Endothelial cell of umbilical vein (primary cell): Measurements from ENCODE around the gene UGT1A5. TPM values are rescaled to one million over a fixed set of nuclear protein-coding genes. Genes with fewer than 3 reads are reported as not detected.

ENCODE experiments used
- BruUV-seq: library from RNA; stranded (reverse); fragments of 400-500 nt; replicated peaks from 2 replicates; lab custom pipeline; 2021; lab: Mats Ljungman, UMichigan
- CTCF ChIA-PET: fragments of 300-600, 350-600 bp; sonication (Branson Sonifier 250); formaldehyde crosslinking; loops from one replicate; lab custom pipeline; 2021; ENCODE audit warnings: antibody characterized with exemption, inconsistent platforms; lab: Charles Lee
- POLR2A ChIA-PET: fragments of 300-600, 350-600 bp; sonication (Branson Sonifier 250); formaldehyde crosslinking; loops from one replicate; lab custom pipeline; 2021; ENCODE audit warnings: antibody characterized with exemption, inconsistent platforms; lab: Charles Lee
- DNase-seq: peaks from one replicate; pipeline ENCODE4 v3.0.0-alpha.2; 2011; ENCODE audit warnings: low read depth, low spot score
- FAIRE-seq: peaks from 2 replicates; lab custom pipeline; 2011; peaks lifted over from hg19 to GRCh38; lab: Jason Lieb, UNC
- H2AFZ ChIP-seq: 2 replicates; pipeline ENCODE4 v1.6.0; 2012; ENCODE audit warnings: low read depth, low read length, control low read depth, inconsistent platforms
- H3K27ac ChIP-seq: 2 replicates; pipeline ENCODE4 v1.5.1; 2011; ENCODE audit warnings: low read depth, mild to moderate bottlenecking, control low read depth, low read length, moderate library complexity; ENCODE audit not compliant: insufficient read depth
- H3K27me3 ChIP-seq, 2 experiments: 2 replicates each; pipeline versions ENCODE4 v1.6.0 to v1.6.1; 2011; ENCODE audit warnings: low read length in 2 of 2, mixed read lengths in 1 of 2; ENCODE audit not compliant: control insufficient read depth in 2 of 2, insufficient read depth in 2 of 2
- H3K36me3 ChIP-seq, 2 experiments: 2 replicates in 1 of 2; 3 replicates in 1 of 2; pipeline ENCODE4 v1.5.1; 2011; ENCODE audit warnings: low read length in 2 of 2, mild to moderate bottlenecking in 1 of 2, moderate library complexity in 1 of 2; ENCODE audit not compliant: control insufficient read depth in 2 of 2, insufficient read depth in 2 of 2; ENCODE audit errors: extremely low read depth in 1 of 2
- H3K4me1 ChIP-seq: 3 replicates; pipeline ENCODE4 v1.5.1; 2011; ENCODE audit warnings: mild to moderate bottlenecking, low read length; ENCODE audit not compliant: control insufficient read depth, insufficient read depth; ENCODE audit errors: extremely low read depth
- H3K4me2 ChIP-seq: 2 replicates; pipeline ENCODE4 v1.6.1; 2011; ENCODE audit warnings: low read length, control low read depth, mixed read lengths; ENCODE audit not compliant: insufficient read depth
- H3K4me3 ChIP-seq, 3 experiments: fragments of 200-600 bp in 1 of 3; sonication (generic), shearing (Covaris generic) in 1 of 3; replicated peaks in 1 of 3; 2 replicates each; pipeline ENCODE4 v1.5.1; 2011 to 2016; ENCODE audit warnings: control low read depth in 3 of 3, low read length in 3 of 3, mild to moderate bottlenecking in 2 of 3, inconsistent platforms in 1 of 3, low read depth in 1 of 3, moderate library complexity in 1 of 3; ENCODE audit not compliant: insufficient read depth in 1 of 3
- H3K79me2 ChIP-seq: 2 replicates; pipeline ENCODE4 v1.6.0; 2012; ENCODE audit warnings: low read length, inconsistent platforms; ENCODE audit not compliant: control insufficient read depth, insufficient read depth
- H3K9ac ChIP-seq: replicated peaks from 2 replicates; pipeline ENCODE3; 2011; ENCODE audit warnings: low read length, control low read depth; ENCODE audit not compliant: insufficient read depth; ENCODE audit errors: extremely low read depth
- H3K9me1 ChIP-seq: replicated peaks from 3 replicates; pipeline ENCODE4 v1.6.0; 2011; ENCODE audit warnings: mild to moderate bottlenecking, low read length; ENCODE audit not compliant: control insufficient read depth, insufficient read depth; ENCODE audit errors: extremely low read depth
- H3K9me3 ChIP-seq: replicated peaks from 2 replicates; pipeline ENCODE4 v1.5.1; 2012; ENCODE audit warnings: low read length, inconsistent platforms; ENCODE audit not compliant: control insufficient read depth, insufficient read depth
- H4K20me1 ChIP-seq: replicated peaks from 2 replicates; pipeline ENCODE3; 2011; ENCODE audit warnings: mild to moderate bottlenecking, low read length; ENCODE audit not compliant: control insufficient read depth, insufficient read depth; ENCODE audit errors: extremely low read depth
- EZH2 ChIP-seq: IDR thresholded peaks from 2 replicates; pipeline ENCODE4 v1.6.1; 2012; ENCODE audit warnings: borderline replicate concordance, low read depth, mild to moderate bottlenecking, moderate library complexity, low read length, inconsistent platforms; ENCODE audit not compliant: severe bottlenecking
- FOS ChIP-seq: IDR thresholded peaks from 2 replicates; pipeline ENCODE4 v1.6.1; 2011; ENCODE audit warnings: mild to moderate bottlenecking, low read length, moderate library complexity, borderline replicate concordance; ENCODE audit not compliant: insufficient read depth
- GATA2 ChIP-seq: IDR thresholded peaks from 2 replicates; pipeline ENCODE4 v1.7.0; 2011; ENCODE audit warnings: low read depth, mild to moderate bottlenecking, moderate library complexity, mixed read lengths, low read length; ENCODE audit not compliant: insufficient read length, insufficient read depth
- JUN ChIP-seq: IDR thresholded peaks from 2 replicates; pipeline ENCODE4 v1.6.1; 2011; ENCODE audit warnings: borderline replicate concordance, low read depth; ENCODE audit not compliant: insufficient read length, insufficient read depth
- MYC ChIP-seq: IDR thresholded peaks from one replicate; pipeline ENCODE4 v1.6.1; 2011; ENCODE audit warnings: mild to moderate bottlenecking, low read depth, low read length
- POLR2A ChIP-seq: IDR thresholded peaks from 2 replicates; pipeline ENCODE4 v1.6.1; 2012; ENCODE audit warnings: low read depth, mild to moderate bottlenecking, control low read depth, low read length
- POLR2AphosphoS5 ChIP-seq: IDR thresholded peaks from 2 replicates; pipeline ENCODE4 v1.6.1; 2012; ENCODE audit warnings: low read depth, mild to moderate bottlenecking, control low read depth, low read length, moderate library complexity; ENCODE audit not compliant: insufficient read depth
- dilution Hi-C: fragments of 300-500 bp; cut with MboI; formaldehyde crosslinking; loops from one replicate; pipeline ENCODE4 v1.15.0; 2019; ENCODE audit warnings: low sequenced_read_pairs; ENCODE audit not compliant: extremely low pct_ligation_motif_present
- intact Hi-C: fragments of 100-400 bp; cut with micrococcal nuclease; formaldehyde crosslinking; loops from one replicate; pipeline ENCODE4 v1.10.0; 2022
- polyA plus RNA-seq, 4 experiments: library from polyadenylated mRNA; depleted of rRNA in 3 of 4; stranded (reverse) in 3 of 4; unstranded in 1 of 4; fragments of >200 nt; gene quantifications; 2 replicates each; pipeline versions ENCODE4 v1.2.1 to v1.2.3, GENCODE V29; 2011 to 2012; ENCODE audit warnings: missing spikeins in 1 of 4
- total RNA-seq: library from RNA; stranded (reverse); gene quantifications from 2 replicates; pipeline ENCODE4 v1.2.3, GENCODE V29; 2021
- TF ChIP-seq, protein P1 (sequence below), 2 donors: IDR thresholded peaks; 1 replicate in 1 of 2; 2 replicates in 1 of 2; pipeline ENCODE4 v1.5.1; 2011; ENCODE audit warnings: low read length in 2 of 2, mild to moderate bottlenecking in 2 of 2, moderate library complexity in 2 of 2, control low read depth in 1 of 2, inconsistent platforms in 1 of 2, low read depth in 1 of 2; ENCODE audit not compliant: insufficient read depth in 1 of 2; ENCODE audit errors: extremely low read depth in 1 of 2
- TF ChIP-seq, protein P2 (sequence below): IDR thresholded peaks from 2 replicates; pipeline ENCODE4 v1.6.1; 2011; ENCODE audit not compliant: insufficient read depth, insufficient read length

The UGT1A5 gene
- total and polyA plus RNA-seq, 2 donors (not counting 3 experiments of a cell fraction or from before 2014, with no cell fraction given): not detected

DNA sequence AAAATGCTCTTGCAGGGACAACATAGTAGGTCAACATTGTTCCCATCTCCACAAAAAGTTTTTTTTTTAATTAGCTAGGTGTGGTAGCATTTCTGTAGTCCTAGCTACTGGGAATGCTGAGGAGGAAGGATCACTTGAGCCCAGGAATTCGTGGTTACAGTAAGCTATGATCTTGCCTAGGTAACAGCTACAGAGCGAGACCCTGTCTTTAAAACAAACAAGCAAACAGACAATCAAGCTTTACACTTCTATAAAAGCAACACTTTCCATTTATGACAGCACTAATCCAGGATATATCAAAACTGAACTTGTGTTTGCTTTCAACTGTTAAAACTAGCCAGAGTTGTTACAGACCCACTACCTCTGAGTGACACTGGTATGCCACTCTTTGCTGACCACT is 28.2 kb downstream of the UGT1A5 start:
- H3K4me2 ChIP-seq: no peak overlapping the region
- ChIA-PET POLR2A (no interaction called here), CTCF (no interaction called here)
- dilution Hi-C loops: no loop called here
- H3K4me3 ChIP-seq: no peak overlapping the region
- no peak overlapping the region for H3K27ac ChIP-seq
- peaks cover 0 to 4% of the 10 kb centered on the region in 2 experiments for H3K27me3 ChIP-seq
- H2AFZ ChIP-seq: no peak overlapping the region
- H3K9ac ChIP-seq: no peak overlapping the region
- H3K4me1 ChIP-seq: no peaks in the 10 kb centered on the region
- H3K36me3 ChIP-seq: no peaks in the 10 kb centered on the region
- TF ChIP-seq POLR2AphosphoS5 (no peak), FOS (no peak), MYC (no peak), JUN (no peak)
- FAIRE-seq (no peak), DNase-seq (no peak)
- no peaks in the 10 kb centered on the region for H4K20me1 ChIP-seq
- no TSS peak for BruUV-seq
- no peaks in the 10 kb centered on the region for H3K79me2 ChIP-seq
- intact Hi-C loops: no loop called here
- no peaks in the 10 kb centered on the region for H3K9me1 ChIP-seq
- H3K9me3 ChIP-seq: no peaks in the 10 kb centered on the region

DNA sequence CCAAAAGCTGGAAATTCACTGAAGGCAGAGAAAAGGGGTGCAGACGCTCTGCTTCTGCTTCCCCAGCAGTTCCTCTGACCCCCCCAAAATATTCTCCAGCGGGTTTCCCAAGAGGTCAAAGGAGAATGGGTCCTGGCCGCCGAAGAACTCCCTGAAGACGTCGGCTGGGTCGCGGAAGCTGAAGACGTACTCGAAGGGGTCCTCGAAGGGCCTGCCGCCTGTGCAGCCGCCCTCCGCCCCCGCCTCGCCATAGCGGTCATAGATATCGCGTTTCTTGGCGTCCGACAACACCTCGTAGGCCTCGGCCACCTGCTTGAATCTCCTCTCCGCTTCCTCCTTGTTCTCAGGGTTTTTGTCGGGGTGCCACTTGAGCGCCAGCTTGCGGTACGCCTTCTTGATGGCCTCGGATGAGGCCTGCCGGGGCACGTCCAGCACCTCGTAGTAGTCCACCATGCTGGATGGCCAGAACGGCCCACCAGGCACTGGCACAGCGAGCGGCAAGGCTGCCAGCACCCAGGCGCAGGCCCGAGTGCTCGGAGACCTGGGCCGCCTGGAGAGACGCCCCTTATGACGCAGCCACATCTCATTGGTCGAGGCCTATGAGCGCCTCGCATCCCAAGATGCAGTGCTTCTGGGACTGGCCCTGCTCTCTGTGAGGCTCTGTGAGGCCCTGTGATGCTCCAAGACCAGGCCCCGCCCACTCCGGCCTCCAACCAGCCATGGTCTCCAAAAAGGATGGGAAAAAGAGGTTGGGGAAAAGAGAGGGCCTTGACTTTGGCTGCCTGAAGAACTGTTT is 31.0 kb downstream of the UGT1A5 start:
- no peaks in the 10 kb centered on the region for H3K9me3 ChIP-seq
- no peak overlapping the region for H3K4me2 ChIP-seq
- no peaks in the 10 kb centered on the region for H3K36me3 ChIP-seq
- H3K79me2 ChIP-seq: no peaks in the 10 kb centered on the region
- no peak overlapping the region for H3K4me3 ChIP-seq
- FAIRE-seq: no peak
- H3K4me1 ChIP-seq: no peaks in the 10 kb centered on the region
- no peak overlapping the region for H3K9ac ChIP-seq
- BruUV-seq: no TSS peak
- H3K27me3 ChIP-seq: peaks cover 0 to 2% of the 10 kb centered on the region in 2 experiments
- H4K20me1 ChIP-seq: no peaks in the 10 kb centered on the region
- intact Hi-C loops: no loop called here
- CTCF ChIA-PET: no interaction called here
- no peak overlapping the region for H3K27ac ChIP-seq
- H3K9me1 ChIP-seq: no peaks in the 10 kb centered on the region
- POLR2A ChIA-PET: no interaction called here
- no peak for DNase-seq
- no peak overlapping the region for H2AFZ ChIP-seq
- TF ChIP-seq POLR2A (no peak), EZH2 (no peak), POLR2AphosphoS5 (no peak), JUN (no peak), MYC (no peak), FOS (no peak), GATA2 (no peak)
- TF ChIP-seq, protein P1, sequence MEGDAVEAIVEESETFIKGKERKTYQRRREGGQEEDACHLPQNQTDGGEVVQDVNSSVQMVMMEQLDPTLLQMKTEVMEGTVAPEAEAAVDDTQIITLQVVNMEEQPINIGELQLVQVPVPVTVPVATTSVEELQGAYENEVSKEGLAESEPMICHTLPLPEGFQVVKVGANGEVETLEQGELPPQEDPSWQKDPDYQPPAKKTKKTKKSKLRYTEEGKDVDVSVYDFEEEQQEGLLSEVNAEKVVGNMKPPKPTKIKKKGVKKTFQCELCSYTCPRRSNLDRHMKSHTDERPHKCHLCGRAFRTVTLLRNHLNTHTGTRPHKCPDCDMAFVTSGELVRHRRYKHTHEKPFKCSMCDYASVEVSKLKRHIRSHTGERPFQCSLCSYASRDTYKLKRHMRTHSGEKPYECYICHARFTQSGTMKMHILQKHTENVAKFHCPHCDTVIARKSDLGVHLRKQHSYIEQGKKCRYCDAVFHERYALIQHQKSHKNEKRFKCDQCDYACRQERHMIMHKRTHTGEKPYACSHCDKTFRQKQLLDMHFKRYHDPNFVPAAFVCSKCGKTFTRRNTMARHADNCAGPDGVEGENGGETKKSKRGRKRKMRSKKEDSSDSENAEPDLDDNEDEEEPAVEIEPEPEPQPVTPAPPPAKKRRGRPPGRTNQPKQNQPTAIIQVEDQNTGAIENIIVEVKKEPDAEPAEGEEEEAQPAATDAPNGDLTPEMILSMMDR (IDR thresholded peaks at IDR 0.05; ENCODE audit: extremely low read depth in 1 of 2, insufficient read depth in 1 of 2, low read depth in 1 of 2, low read length in 2 of 2): no peak
- TF ChIP-seq, protein P2, sequence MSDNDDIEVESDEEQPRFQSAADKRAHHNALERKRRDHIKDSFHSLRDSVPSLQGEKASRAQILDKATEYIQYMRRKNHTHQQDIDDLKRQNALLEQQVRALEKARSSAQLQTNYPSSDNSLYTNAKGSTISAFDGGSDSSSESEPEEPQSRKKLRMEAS: no peak
- dilution Hi-C loops: no loop called here
